PFSK-1 (cell line): ENCODE data around the gene NDUFS8.

Experiments
- FOXP2 ChIP-seq: optimal IDR thresholded peaks from 2 replicates; pipeline ENCODE3; 2011; ENCODE audit warnings: borderline replicate concordance, control low read depth, inconsistent platforms; ENCODE audit not compliant: insufficient read depth; ENCODE audit errors: extremely low read length, extremely low read depth
- POLR2AphosphoS5 ChIP-seq: IDR thresholded peaks from 2 replicates; pipeline ENCODE4 v1.6.1; 2012; ENCODE audit warnings: low read depth, mild to moderate bottlenecking, control low read depth, low read length, moderate library complexity
- SIN3A ChIP-seq: IDR thresholded peaks from 2 replicates; pipeline ENCODE4 v1.6.1; 2012; ENCODE audit warnings: mild to moderate bottlenecking, low read length, moderate library complexity, borderline replicate concordance; ENCODE audit not compliant: insufficient read depth
- TAF1 ChIP-seq: IDR thresholded peaks from 2 replicates; pipeline ENCODE4 v1.6.1; 2012; ENCODE audit warnings: low read length, control low read depth, borderline replicate concordance; ENCODE audit not compliant: insufficient read depth
- TF ChIP-seq, protein P1 (sequence below), 2 experiments: IDR thresholded peaks; 2 replicates each; pipeline versions ENCODE4 v1.6.1 to v1.8.0; 2011 to 2012; ENCODE audit warnings: low read depth in 2 of 2, low read length in 2 of 2, control low read depth in 1 of 2, inconsistent platforms in 1 of 2, mild to moderate bottlenecking in 1 of 2, moderate library complexity in 1 of 2; ENCODE audit not compliant: insufficient read depth in 1 of 2

The NDUFS8 gene

DNA sequence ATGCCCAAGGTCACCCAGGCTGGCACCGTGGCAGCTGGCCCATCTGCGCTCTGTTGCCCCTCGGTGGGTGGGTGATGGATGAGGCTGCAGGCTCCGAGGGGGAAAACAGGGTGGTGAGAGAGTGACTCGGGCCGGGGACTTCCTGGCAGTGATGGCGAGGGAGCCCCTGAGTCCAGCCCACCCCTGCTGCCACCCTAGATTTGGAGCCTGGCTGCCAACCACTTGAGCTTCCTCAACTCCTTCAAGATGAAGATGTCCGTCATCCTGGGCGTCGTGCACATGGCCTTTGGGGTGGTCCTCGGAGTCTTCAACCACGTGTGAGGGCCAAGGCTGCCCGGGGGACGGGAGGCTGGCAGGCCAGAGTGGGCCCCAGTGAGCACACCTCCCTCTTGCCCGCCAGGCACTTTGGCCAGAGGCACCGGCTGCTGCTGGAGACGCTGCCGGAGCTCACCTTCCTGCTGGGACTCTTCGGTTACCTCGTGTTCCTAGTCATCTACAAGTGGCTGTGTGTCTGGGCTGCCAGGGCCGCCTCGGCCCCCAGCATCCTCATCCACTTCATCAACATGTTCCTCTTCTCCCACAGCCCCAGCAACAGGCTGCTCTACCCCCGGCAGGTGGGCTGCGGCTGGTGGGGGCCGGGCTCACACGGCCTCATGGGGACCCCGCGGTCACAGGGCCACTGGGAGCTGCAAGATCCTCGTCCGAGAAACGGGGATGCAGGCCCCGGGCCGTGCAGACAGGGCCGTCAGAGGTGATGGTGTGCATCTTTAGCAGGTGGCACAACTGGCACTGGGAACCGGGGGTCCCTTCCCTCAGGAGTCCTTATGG, 18.4 kb downstream of the NDUFS8 start:
- no peak for TF ChIP-seq TAF1
- TF ChIP-seq, protein P1, sequence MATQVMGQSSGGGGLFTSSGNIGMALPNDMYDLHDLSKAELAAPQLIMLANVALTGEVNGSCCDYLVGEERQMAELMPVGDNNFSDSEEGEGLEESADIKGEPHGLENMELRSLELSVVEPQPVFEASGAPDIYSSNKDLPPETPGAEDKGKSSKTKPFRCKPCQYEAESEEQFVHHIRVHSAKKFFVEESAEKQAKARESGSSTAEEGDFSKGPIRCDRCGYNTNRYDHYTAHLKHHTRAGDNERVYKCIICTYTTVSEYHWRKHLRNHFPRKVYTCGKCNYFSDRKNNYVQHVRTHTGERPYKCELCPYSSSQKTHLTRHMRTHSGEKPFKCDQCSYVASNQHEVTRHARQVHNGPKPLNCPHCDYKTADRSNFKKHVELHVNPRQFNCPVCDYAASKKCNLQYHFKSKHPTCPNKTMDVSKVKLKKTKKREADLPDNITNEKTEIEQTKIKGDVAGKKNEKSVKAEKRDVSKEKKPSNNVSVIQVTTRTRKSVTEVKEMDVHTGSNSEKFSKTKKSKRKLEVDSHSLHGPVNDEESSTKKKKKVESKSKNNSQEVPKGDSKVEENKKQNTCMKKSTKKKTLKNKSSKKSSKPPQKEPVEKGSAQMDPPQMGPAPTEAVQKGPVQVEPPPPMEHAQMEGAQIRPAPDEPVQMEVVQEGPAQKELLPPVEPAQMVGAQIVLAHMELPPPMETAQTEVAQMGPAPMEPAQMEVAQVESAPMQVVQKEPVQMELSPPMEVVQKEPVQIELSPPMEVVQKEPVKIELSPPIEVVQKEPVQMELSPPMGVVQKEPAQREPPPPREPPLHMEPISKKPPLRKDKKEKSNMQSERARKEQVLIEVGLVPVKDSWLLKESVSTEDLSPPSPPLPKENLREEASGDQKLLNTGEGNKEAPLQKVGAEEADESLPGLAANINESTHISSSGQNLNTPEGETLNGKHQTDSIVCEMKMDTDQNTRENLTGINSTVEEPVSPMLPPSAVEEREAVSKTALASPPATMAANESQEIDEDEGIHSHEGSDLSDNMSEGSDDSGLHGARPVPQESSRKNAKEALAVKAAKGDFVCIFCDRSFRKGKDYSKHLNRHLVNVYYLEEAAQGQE (IDR thresholded peaks at IDR 0.05; ENCODE audit: insufficient read depth in 1 of 2, low read depth in 2 of 2, low read length in 2 of 2): no peak

DNA sequence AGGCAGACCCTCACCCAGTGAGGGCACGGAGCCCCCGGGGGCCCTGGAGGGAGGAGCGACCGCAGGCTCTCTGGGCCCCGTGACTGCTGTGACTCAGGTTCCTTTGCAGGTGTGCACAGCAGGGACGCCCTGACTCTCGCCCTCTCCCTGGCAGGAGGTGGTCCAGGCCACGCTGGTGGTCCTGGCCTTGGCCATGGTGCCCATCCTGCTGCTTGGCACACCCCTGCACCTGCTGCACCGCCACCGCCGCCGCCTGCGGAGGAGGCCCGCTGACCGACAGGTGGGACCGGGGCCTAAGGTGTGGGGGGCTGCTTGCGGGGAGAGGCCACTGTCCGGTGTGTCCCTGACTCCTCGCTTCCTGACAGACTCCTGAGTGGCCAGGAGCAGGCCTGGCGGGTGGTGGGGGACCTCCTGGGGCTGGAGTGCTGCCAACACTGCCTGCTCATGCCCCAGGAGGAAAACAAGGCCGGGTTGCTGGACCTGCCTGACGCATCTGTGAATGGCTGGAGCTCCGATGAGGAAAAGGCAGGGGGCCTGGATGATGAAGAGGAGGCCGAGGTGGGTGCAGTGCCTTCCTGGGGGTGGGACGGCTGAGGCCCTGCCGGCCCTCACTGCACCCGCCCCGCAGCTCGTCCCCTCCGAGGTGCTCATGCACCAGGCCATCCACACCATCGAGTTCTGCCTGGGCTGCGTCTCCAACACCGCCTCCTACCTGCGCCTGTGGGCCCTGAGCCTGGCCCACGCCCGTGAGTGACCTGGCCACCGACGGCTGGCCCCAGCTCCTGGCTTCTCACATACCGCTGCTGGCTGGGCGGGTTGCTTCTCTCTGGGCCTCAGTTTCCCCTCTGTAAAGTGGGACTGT, 19.3 kb downstream of the NDUFS8 start:
- TF ChIP-seq POLR2AphosphoS5: no peak
- no peak for TF ChIP-seq TAF1
- TF ChIP-seq, protein P1 (IDR thresholded peaks at IDR 0.05; ENCODE audit: insufficient read depth in 1 of 2, low read depth in 2 of 2, low read length in 2 of 2): no peak
- no peak for TF ChIP-seq FOXP2
- TF ChIP-seq SIN3A: no peak

DNA sequence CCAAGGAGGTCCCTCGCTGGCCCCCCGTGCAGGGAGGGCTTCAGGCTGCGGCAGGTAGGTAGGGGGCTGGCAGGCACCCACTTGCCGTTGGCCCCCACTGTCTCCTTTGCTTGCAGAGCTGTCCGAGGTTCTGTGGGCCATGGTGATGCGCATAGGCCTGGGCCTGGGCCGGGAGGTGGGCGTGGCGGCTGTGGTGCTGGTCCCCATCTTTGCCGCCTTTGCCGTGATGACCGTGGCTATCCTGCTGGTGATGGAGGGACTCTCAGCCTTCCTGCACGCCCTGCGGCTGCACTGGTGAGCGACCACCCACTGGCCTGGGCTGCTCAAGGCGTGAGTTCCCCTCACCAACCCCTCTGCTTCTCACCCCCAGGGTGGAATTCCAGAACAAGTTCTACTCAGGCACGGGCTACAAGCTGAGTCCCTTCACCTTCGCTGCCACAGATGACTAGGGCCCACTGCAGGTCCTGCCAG, 19.9 kb downstream of the NDUFS8 start:
- TF ChIP-seq FOXP2 (no peak), POLR2AphosphoS5 (no peak), TAF1 (no peak), SIN3A (no peak)
- TF ChIP-seq, protein P1 (IDR thresholded peaks at IDR 0.05; ENCODE audit: insufficient read depth in 1 of 2, low read depth in 2 of 2, low read length in 2 of 2): no peak

DNA sequence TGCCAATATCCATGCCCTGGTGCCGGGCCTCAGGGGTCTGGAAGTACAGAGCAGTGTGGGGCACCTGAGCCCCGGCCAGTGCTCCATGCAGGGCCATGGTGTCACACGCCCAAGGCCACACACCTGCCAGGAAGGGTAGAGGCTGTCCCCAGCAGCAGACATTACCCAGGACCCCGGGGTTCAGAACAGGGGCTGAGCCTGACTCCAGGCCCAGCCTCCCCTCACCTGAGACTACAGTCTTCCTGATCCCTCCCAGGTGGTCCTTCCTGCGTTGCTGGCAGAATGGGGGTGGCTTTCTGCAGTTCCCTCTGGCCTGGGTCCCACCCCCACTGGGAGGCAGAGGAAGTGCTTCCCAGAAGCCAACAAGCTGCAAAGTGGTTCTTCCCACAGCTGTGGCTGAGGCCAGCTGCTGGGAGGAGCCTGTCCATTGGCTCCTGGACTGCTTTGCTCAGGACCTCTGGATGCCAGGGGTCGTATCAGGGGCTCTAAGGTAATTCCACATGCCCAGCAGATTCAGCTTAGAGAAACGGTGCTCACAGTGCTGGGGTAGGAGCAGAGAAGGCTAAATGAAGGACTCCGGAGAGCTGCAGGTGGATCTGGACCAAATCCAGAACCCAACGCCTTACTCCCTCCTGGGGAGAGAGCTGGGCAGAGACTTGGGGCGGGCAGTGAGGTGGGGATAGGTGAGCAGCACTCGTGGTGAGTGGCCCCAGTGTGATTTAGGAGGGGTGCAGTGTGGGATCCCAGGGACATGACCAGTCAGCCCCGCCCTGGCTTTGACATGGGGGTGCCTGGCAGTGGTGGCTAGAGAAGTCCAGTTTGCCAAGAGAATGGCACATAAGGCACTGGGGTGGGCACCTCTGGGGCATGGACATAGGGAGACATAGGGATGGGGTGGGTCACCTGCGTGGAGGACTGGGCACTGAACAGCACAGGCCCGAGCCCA, 21.0 kb downstream of the NDUFS8 start:
- TF ChIP-seq, protein P1 (IDR thresholded peaks at IDR 0.05; ENCODE audit: insufficient read depth in 1 of 2, low read depth in 2 of 2, low read length in 2 of 2): no peak
- TF ChIP-seq TAF1: no peak
- no peak for TF ChIP-seq SIN3A
- no peak for TF ChIP-seq FOXP2
- no peak for TF ChIP-seq POLR2AphosphoS5
